ENCODE data around the gene RNF10. TPM values are rescaled to one million over a fixed set of nuclear protein-coding genes. Genes with fewer than 3 reads are reported as not detected.
A peak's percentile ranks its signal among the peaks of the same experiment; 100 is the strongest.

RNF10 gene
- total RNA-seq, 1 donor from 2014 or later, result 181 TPM

DNA sequence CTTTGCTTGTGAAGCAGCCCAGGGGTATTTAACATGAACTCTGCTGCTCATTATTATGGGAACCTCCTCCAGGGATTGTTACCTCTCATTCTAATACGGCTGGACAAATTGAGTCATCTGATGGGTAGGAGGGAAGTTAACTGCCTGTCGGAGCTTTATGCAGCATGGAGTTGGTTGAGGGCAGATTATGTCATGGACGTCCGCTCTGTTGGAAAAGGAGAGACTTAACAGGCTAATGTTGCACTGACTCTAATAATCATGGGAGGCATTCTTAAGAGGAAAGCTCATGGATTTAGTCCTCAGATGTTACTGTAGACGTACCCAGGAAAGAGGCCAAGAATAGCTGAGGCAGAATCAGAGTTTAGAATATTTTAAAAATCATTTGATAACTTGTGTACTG is 37.1 kb downstream of the RNF10 start:
- peaks cover 6% of the 10 kb centered on the region for H3K79me2 ChIP-seq (ENCODE audit: insufficient read depth, low read length)
- peak overlapping the region; percentile 10 for H3K9ac ChIP-seq (ENCODE audit: low read length)
- peaks cover 14% of the 10 kb centered on the region for H4K20me1 ChIP-seq (ENCODE audit: insufficient read depth, low read length)
- no peak for TF ChIP-seq EZH2 (IDR thresholded peaks at IDR 0.05; ENCODE audit: insufficient read depth, low read length)
- TF ChIP-seq, protein P1, sequence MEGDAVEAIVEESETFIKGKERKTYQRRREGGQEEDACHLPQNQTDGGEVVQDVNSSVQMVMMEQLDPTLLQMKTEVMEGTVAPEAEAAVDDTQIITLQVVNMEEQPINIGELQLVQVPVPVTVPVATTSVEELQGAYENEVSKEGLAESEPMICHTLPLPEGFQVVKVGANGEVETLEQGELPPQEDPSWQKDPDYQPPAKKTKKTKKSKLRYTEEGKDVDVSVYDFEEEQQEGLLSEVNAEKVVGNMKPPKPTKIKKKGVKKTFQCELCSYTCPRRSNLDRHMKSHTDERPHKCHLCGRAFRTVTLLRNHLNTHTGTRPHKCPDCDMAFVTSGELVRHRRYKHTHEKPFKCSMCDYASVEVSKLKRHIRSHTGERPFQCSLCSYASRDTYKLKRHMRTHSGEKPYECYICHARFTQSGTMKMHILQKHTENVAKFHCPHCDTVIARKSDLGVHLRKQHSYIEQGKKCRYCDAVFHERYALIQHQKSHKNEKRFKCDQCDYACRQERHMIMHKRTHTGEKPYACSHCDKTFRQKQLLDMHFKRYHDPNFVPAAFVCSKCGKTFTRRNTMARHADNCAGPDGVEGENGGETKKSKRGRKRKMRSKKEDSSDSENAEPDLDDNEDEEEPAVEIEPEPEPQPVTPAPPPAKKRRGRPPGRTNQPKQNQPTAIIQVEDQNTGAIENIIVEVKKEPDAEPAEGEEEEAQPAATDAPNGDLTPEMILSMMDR (IDR thresholded peaks at IDR 0.05; ENCODE audit: insufficient read depth, low read depth, low read length), result no peak
- peaks cover 33% of the 10 kb centered on the region for H3K36me3 Mint-ChIP-seq (ENCODE audit: low read depth, unreplicated experiment)
- H3K9me3 ChIP-seq (ENCODE audit: insufficient read depth, low read depth, low read length), result no peaks in the 10 kb centered on the region
- H3K4me3 Mint-ChIP-seq (ENCODE audit: unreplicated experiment), result no peak overlapping the region
- peak overlapping the region; percentile 50 for H3K4me2 ChIP-seq (ENCODE audit: low read length)
- FAIRE-seq (no peak), DNase-seq (ENCODE audit: low read depth) (peak; percentile 76)
- peaks cover 41% of the 10 kb centered on the region for H3K36me3 ChIP-seq (ENCODE audit: insufficient read depth, low read length)
- H3K27ac ChIP-seq (ENCODE audit: low read depth, low read length), result peak overlapping the region; percentile 44
- H3K27ac Mint-ChIP-seq (ENCODE audit: unreplicated experiment), result peak overlapping the region; percentile 21
- H3K4me1 Mint-ChIP-seq (ENCODE audit: low read depth, unreplicated experiment), result peaks cover 1% of the 10 kb centered on the region
- H3K27me3 ChIP-seq (ENCODE audit: insufficient read depth, low read length), result no peaks in the 10 kb centered on the region
- no peak overlapping the region for H2AFZ ChIP-seq (ENCODE audit: low read depth, low read length)
- no peaks in the 10 kb centered on the region for H3K27me3 Mint-ChIP-seq (ENCODE audit: low read depth, unreplicated experiment)
- H3K9me3 Mint-ChIP-seq (ENCODE audit: unreplicated experiment), result no peaks in the 10 kb centered on the region
- H3K4me1 ChIP-seq (ENCODE audit: insufficient read depth, low read length), result peaks cover 11% of the 10 kb centered on the region
- no peak overlapping the region for H3K4me3 ChIP-seq (ENCODE audit: insufficient read depth, low read depth, low read length)

DNA sequence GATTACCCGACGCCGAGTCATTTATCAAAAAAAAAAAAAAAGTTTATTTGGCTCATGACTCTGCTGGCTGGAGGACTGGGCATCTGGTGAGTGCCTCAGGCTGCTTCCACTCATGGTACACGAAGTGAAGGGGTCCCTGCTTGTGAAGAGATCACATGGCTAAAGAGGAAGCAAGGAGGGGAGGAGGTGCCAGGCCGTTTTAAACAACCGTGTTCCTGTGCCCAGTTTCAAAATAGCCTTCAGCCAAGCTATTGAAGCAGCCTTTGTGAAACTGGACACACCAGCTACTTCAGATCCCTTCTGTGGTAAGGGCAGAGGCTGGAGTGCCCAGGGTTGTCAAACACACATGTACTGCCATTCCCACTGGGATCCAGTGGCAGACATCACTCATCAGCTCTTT is 39.4 kb downstream of the RNF10 start:
- DNase-seq (ENCODE audit: low read depth) (no peak), FAIRE-seq (no peak)
- Histone ChIP-seq H3K4me3 (ENCODE audit: insufficient read depth, low read depth, low read length) (no peak overlapping the region), H4K20me1 (ENCODE audit: insufficient read depth, low read length) (peaks cover 19% of the 10 kb centered on the region), H3K27me3 (ENCODE audit: insufficient read depth, low read length) (no peaks in the 10 kb centered on the region), H3K36me3 (ENCODE audit: insufficient read depth, low read length) (peaks cover 48% of the 10 kb centered on the region), H3K79me2 (ENCODE audit: insufficient read depth, low read length) (peaks cover 6% of the 10 kb centered on the region), H2AFZ (ENCODE audit: low read depth, low read length) (no peak overlapping the region), H3K9ac (ENCODE audit: low read length) (no peak overlapping the region), H3K9me3 (ENCODE audit: insufficient read depth, low read depth, low read length) (no peaks in the 10 kb centered on the region), H3K4me2 (ENCODE audit: low read length) (no peak overlapping the region), H3K27ac (ENCODE audit: low read depth, low read length) (no peak overlapping the region), H3K4me1 (ENCODE audit: insufficient read depth, low read length) (peaks cover 11% of the 10 kb centered on the region)
- Mint-ChIP-seq H3K27ac (ENCODE audit: unreplicated experiment) (no peak overlapping the region), H3K4me3 (ENCODE audit: unreplicated experiment) (no peak overlapping the region), H3K4me1 (ENCODE audit: low read depth, unreplicated experiment) (peaks cover 6% of the 10 kb centered on the region), H3K27me3 (ENCODE audit: low read depth, unreplicated experiment) (no peaks in the 10 kb centered on the region), H3K9me3 (ENCODE audit: unreplicated experiment) (no peaks in the 10 kb centered on the region), H3K36me3 (ENCODE audit: low read depth, unreplicated experiment) (peaks cover 28% of the 10 kb centered on the region)
- TF ChIP-seq, protein P1 (IDR thresholded peaks at IDR 0.05; ENCODE audit: insufficient read depth, low read depth, low read length), result no peak
- no peak for TF ChIP-seq EZH2 (IDR thresholded peaks at IDR 0.05; ENCODE audit: insufficient read depth, low read length)

DNA sequence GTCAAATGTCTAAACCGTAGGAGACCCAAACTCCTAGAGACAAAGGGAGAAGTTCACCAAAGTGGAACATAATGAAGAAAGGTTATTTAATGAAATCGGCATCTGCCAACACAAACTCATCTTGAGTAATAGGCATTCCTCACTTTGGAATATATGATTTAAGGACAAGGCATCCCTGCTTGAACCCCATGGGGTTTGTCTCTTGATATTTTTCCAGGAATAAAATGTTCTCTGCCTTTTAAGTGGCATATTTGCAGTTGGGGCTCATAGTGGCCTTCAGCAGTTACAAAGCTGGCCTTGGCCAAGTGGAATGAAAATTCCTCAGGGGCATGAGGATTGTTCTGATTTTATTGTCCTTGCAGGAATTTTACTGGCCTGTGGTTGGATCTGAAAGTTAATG is 40.0 kb downstream of the RNF10 start:
- Mint-ChIP-seq H3K36me3 (ENCODE audit: low read depth, unreplicated experiment) (peaks cover 28% of the 10 kb centered on the region), H3K4me1 (ENCODE audit: low read depth, unreplicated experiment) (peaks cover 6% of the 10 kb centered on the region), H3K27me3 (ENCODE audit: low read depth, unreplicated experiment) (no peaks in the 10 kb centered on the region), H3K4me3 (ENCODE audit: unreplicated experiment) (peak overlapping the region; percentile 43), H3K9me3 (ENCODE audit: unreplicated experiment) (no peaks in the 10 kb centered on the region), H3K27ac (ENCODE audit: unreplicated experiment) (no peak overlapping the region)
- no peaks in the 10 kb centered on the region for H3K9me3 ChIP-seq (ENCODE audit: insufficient read depth, low read depth, low read length)
- H2AFZ ChIP-seq (ENCODE audit: low read depth, low read length), result no peak overlapping the region
- H3K27me3 ChIP-seq (ENCODE audit: insufficient read depth, low read length), result no peaks in the 10 kb centered on the region
- TF ChIP-seq EZH2 (IDR thresholded peaks at IDR 0.05; ENCODE audit: insufficient read depth, low read length), result no peak
- TF ChIP-seq, protein P1 (IDR thresholded peaks at IDR 0.05; ENCODE audit: insufficient read depth, low read depth, low read length), result no peak
- no peak overlapping the region for H3K4me2 ChIP-seq (ENCODE audit: low read length)
- H3K36me3 ChIP-seq (ENCODE audit: insufficient read depth, low read length), result peaks cover 48% of the 10 kb centered on the region
- no peak for DNase-seq (ENCODE audit: low read depth)
- peaks cover 11% of the 10 kb centered on the region for H3K4me1 ChIP-seq (ENCODE audit: insufficient read depth, low read length)
- no peak overlapping the region for H3K27ac ChIP-seq (ENCODE audit: low read depth, low read length)
- H3K4me3 ChIP-seq (ENCODE audit: insufficient read depth, low read depth, low read length), result no peak overlapping the region
- no peak for FAIRE-seq
- peaks cover 10% of the 10 kb centered on the region for H3K79me2 ChIP-seq (ENCODE audit: insufficient read depth, low read length)
- no peak overlapping the region for H3K9ac ChIP-seq (ENCODE audit: low read length)
- H4K20me1 ChIP-seq (ENCODE audit: insufficient read depth, low read length), result peaks cover 19% of the 10 kb centered on the region
